Measurements from ENCODE around the gene OR2A14. TPM values are rescaled to one million over a fixed set of nuclear protein-coding genes. Genes with fewer than 3 reads are reported as not detected.
A peak's percentile ranks its signal among the peaks of the same experiment; 100 is the strongest.
"Not testable (repeated sequence)": the region's sequence is repeated elsewhere in the genome, so short reads cannot be mapped to it uniquely, and the experiment has no call there.

OR2A14 gene, protein sequence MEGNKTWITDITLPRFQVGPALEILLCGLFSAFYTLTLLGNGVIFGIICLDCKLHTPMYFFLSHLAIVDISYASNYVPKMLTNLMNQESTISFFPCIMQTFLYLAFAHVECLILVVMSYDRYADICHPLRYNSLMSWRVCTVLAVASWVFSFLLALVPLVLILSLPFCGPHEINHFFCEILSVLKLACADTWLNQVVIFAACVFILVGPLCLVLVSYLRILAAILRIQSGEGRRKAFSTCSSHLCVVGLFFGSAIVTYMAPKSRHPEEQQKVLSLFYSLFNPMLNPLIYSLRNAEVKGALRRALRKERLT
- not detected for polyA plus RNA-seq (ENCODE audit: insufficient read length in 3 of 3)

DNA sequence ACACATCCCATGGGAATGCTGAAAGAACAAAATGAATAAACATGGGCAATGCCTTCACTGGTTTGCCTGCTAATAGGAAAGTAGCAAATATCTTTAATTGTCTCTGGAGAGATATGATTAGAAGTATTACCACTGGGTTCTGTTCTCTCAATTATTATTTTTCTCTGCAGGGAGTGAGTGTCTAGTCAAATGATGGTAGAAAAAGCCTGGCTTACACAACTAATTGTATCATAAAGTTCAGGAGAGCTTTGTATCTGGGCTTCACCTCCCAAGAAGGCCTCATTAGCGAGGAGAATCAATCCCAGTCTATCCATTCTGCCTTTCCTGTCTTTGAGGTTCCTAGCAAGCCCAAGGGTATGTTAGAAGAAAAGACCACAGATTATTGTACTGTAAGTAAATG, at the start of gene OR2A14:
Gene OR2A14, plus strand, starts transcription at position 301 of the 400 bp plus-strand sequence. CDS start 5,937 bp downstream, outside the sequence.
- DNase-seq (ENCODE audit: low read depth in 3 of 3, low spot score in 2 of 3) = no peak

DNA sequence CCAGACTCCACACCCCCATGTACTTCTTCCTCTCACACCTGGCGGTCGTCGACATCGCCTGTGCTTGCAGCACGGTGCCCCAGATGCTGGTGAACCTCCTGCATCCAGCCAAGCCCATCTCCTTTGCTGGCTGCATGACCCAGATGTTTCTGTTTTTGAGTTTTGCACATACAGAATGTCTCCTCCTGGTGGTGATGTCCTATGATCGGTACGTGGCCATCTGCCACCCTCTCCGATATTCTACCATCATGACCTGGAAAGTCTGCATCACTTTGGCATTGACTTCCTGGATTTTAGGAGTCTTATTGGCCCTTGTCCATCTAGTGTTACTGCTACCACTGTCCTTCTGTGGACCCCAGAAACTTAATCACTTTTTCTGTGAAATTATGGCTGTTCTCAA, 48.6 kb upstream of the OR2A14 start:
- no peak for DNase-seq (ENCODE audit: low read depth in 3 of 3, low spot score in 2 of 3)

DNA sequence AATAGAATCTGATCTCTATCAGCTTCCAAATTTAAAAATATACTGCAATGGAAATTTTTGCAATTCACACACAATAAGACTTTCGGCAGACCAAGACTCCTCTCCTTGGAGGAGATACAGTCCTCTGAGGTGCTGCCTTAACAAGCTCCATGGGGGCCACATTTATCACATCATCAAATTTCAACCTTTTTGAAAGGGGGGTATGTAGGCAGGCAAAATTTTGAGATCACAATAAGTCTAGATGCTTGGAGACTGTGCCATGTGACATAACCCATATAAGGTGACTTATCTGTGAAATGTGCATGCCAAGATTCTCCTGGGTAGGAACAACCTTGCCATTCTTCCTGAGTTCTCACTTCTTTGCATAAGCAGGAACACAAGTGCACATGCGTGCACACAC, 37.0 kb upstream of the OR2A14 start, which contains the start of gene OR2A12:
Gene OR2A12, plus strand, starts transcription at position 301 of the 400 bp plus-strand sequence. CDS start 8,830 bp downstream, outside the sequence.
- DNase-seq (ENCODE audit: low read depth in 3 of 3, low spot score in 2 of 3) = no peak

DNA sequence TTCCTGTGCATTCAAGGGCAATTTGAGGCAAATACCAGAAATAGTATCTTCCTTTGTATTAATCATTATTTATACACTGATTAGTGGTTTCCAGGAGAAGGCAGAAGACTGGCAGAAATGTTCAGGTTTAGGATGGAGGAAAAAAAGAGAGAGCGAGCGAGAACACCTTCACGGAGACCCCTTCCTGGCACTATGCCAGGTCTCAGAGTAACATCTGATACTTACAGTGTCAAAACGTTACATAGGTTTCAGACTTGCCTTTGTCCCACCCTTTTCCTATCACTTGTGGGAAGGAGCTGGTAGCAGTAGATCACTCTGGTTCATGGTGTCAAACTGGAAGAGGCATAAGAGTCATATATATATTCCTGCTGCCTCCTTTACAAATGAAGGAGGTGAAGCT, 36.2 kb upstream of the OR2A14 start:
- no peak for DNase-seq (ENCODE audit: low read depth in 3 of 3, low spot score in 2 of 3)

DNA sequence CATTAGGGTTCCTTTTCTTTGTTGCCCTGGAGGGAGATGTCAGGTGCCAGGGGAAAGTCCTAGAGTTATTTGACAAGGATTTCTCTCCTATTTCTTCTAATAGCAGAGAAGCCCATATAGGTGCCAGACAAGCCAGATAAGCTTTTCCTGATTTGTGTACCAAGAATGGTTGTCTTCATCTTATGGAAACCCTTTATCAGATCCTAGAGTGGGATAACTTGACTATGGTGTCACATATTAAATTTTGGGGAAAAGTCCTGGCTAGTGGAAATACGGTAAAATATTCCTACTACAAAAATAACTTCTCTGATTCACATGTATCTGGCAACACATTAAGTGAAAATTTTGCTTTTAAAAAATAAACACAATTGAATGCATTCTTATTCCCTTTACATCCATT, 35.7 kb upstream of the OR2A14 start:
- no peak for DNase-seq (ENCODE audit: low read depth in 3 of 3, low spot score in 2 of 3)

DNA sequence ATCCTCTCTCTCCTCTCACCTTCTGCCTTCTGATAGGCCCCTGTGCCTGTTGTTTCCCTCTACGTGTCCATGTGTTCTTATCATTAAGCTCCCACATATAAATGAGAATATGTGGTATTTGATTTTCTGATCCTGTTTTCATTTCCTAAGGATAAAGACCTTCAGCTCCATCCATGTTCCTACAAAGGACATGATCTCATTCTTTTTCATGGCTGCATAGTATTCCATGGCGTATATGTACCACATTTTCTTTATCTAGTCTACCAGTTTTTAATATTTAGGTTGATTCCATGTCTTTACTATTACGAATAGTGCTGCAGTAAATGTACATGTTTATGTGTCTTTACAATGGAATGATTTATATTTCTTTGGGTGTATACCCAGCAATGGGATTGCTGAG, 32.3 kb upstream of the OR2A14 start:
- DNase-seq (ENCODE audit: low read depth in 3 of 3, low spot score in 2 of 3) = no peak

DNA sequence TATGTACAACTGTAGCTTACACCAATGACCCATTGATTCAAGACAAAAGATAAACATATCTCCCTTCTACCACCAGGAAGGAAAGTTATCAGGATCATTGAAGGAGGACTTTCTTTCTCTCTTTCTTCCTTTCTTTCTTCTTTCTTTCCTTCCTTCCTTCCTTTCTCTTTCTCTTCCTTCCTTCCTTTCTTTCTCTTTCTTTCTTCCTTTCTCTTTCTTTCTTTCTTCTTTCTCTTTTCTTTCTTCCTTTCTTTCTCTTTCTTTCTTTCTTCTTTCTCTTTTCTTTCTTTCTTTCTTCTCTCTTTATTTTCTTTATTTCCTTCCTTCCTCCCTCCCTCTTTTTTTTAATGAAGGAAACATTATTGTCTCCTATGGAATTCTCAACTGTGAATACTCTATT, 24.2 kb upstream of the OR2A14 start:
- DNase-seq (ENCODE audit: low read depth in 3 of 3, low spot score in 2 of 3) = no peak

DNA sequence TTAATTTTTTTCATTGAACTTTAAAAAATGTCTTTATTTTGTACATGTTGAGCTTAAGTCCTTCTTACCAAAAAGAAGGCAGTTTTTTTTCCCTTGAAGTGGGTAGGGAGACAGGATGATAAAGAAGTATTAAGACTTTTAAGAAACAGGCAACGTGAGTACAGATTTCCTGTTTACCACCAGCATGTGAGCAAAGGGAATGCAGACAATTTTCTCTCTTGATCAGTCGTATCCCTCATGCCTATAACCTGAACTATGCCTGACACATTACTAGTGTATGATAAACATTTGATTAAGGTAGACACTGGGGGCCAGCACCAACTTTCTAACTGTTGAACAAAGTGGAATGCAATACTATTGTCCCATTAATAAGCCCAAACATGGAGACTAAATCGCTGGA, 22.4 kb upstream of the OR2A14 start:
- no peak for DNase-seq (ENCODE audit: low read depth in 3 of 3, low spot score in 2 of 3)

DNA sequence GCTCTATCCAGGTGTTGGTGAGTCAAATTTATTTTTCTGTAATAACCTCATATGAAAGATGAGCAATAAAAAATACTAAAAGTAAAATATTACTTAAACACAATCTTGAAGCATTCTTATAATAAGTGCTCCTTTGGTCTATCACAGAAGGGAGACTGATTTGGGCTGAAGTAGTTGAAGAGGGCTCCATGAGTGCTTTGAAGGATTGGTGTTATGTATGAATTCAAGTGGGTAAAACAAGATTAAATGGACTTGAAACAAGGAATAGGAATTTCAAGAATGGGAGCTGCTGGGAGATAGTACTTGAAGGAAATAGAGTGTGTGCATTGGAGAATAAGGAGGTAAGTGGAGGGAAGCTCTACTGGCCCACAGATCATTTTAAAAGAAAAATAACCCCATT, 20.9 kb upstream of the OR2A14 start:
- DNase-seq (ENCODE audit: low read depth in 3 of 3, low spot score in 2 of 3) = no peak

DNA sequence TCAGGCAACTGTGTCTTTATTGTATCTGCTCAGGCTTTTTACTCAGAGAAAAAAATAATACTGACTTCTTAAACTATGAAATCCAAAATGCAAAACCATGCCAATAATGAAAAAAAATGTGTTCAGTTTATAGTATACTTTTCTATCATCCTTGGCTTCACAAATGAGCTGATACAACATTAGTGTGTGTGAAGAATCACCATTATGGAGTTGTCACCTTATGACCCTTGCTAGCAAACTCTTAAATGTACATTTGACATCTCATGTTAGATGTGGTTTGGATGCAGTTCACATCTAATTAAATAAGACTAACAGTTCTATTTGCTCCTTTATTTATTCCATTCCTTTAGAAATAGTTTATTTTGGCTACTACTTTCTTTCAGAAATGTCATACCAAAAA, 17.8 kb upstream of the OR2A14 start:
- DNase-seq (ENCODE audit: low read depth in 3 of 3, low spot score in 2 of 3) = no peak

DNA sequence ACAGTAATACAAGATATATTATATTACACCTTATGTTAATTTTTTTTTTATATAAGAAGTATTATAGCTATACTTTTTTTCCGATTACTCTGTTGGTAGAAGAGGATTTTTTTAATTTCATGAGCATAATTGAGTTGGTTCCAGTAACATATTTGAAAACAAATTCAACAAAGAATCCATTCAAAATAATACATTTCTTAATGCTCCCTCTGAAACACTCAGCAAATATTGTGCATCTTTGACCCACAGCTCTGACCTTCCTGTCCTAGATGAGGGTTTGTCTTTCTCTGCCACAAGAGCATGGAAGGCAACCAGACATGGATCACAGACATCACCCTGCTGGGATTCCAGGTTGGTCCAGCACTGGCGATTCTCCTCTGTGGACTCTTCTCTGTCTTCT, 13.7 kb upstream of the OR2A14 start, which contains the start of gene OR2A2:
Gene OR2A2, plus strand, starts transcription at position 301 of the 400 bp plus-strand sequence. Its CDS starts 0 bp downstream, at position 301.
- no peak for DNase-seq (ENCODE audit: low read depth in 3 of 3, low spot score in 2 of 3)

DNA sequence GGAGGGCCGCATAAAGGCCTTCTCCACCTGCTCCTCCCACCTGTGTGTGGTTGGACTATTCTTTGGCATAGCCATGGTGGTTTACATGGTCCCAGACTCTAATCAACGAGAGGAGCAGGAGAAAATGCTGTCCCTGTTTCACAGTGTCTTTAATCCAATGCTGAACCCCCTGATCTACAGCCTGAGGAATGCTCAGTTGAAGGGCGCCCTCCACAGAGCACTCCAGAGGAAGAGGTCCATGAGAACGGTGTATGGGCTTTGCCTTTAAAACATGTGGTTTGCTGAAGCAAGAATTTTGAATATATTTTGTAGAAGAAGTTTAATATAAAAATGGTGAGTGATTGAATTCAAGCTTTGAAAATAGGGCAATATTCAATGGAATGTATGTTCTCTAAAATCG, 12.7 kb upstream of the OR2A14 start:
- DNase-seq (ENCODE audit: low read depth in 3 of 3, low spot score in 2 of 3) = no peak

DNA sequence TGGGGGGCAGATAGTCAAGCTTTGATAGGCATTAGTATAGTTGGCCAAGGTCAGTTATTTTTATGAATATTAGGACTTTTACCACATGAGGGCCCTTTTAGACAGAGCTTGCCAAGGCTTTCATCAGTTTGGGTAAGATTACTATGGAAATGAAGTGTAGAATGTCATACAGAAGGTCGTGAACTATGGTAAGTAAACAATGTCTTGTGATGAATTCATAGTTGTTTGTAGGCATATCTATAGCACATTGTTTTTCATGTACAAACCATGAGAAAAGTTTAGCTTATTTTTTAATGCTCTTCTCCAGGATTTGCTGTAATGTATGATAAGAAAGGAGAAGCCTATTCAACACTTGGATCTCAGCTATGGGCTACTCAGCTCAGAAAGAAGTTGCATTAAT, 9.3 kb upstream of the OR2A14 start:
- DNase-seq (ENCODE audit: low read depth in 3 of 3, low spot score in 2 of 3) = no peak

DNA sequence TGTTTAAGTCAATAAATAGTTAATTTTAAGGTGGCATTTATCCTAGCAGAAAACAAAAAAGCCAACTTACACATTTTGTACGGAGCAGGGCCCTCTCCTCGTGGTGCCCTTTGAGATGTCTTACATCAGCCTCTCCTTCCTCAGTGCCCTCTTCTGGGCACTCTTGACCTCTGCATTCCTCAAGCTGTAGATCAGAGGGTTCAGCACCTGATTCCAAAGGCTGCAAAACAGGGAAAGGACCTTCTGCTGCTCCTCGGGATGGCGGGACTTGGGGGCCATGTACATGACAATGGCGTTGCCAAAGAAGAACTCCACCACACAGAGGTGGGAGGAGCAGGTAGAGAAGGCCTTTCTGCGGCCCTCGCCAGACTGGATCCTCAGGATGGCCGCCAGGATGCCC, 4.6 kb upstream of the OR2A14 start:
- no peak for DNase-seq (ENCODE audit: low read depth in 3 of 3, low spot score in 2 of 3)

DNA sequence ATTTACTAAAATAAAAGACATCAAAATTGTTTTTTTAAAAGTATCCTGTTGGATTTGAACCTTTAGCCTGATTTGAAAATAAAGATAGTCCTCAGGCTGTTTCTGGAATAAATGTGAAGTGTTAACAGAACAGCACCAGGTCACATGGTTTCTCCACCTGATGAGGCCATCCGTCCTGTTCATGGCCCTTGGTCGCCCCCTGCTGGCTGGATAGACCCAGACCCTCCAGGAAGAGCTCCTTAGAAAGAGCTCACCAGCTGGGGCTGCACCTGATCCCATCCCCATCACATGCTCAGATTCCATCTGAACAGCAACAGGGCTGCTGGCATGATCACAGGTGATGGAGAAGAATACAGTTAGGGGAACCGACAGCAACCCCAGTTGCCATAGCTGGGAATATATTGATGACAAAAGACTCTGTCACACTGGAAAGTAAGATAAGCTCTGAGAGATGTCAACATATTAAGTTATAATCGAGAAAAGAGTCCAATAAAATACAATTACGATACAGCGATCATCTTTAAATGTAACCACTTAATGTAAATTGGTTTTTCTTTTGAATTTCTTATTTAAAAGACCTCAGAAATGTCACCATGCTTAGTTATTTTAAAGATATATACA, 4.8 kb downstream of the OR2A14 start:
- DNase-seq (ENCODE audit: low read depth in 3 of 3, low spot score in 2 of 3) = peak; percentile 41 to 53 (median 43)

DNA sequence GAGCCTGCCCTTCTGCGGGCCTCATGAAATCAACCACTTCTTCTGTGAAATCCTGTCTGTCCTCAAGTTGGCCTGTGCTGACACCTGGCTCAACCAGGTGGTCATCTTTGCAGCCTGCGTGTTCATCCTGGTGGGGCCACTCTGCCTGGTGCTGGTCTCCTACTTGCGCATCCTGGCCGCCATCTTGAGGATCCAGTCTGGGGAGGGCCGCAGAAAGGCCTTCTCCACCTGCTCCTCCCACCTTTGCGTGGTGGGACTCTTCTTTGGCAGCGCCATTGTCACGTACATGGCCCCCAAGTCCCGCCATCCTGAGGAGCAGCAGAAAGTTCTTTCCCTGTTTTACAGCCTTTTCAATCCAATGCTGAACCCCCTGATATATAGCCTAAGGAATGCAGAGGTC, 6.6 kb downstream of the OR2A14 start:
- DNase-seq (ENCODE audit: low read depth in 3 of 3, low spot score in 2 of 3) = not testable (repeated sequence)

DNA sequence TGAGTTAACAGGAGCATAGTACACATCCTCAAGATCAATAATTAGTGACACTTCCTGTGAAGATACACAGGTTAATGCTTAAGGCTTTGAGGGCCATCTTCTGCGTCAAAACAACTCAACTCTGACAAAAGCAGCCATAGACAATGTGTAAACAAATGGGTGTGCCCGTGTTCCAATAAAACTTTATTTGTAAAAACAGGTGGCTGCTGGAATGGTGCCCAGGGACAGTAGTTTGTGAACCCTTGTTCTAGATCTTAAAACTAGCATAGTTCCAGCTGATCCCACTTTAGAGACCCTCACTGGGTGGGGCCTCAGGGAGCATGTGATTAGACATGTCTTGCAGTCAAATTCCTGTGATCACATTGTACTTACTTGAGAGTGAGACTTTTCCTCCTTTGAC, 7.8 kb downstream of the OR2A14 start:
- no peak for DNase-seq (ENCODE audit: low read depth in 3 of 3, low spot score in 2 of 3)

DNA sequence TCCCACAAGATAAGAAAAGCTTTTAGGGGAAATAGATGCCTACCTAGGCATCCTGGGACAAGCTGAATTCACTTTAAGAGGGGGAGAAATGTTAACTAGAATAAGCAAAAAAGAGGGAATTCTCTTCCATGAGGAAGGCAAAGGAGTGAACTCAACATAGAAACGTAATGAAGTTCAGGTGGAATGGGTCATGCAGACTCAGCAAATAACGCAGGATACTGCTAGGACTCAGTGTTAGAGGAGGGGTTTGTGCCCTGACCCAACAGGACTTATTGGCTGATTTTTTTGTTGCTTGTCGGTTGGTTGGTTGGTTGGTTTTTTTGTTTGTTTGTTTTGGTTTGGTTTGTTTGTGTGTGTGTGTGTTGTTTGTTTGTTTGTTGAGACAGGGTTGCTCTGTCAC, 9.3 kb downstream of the OR2A14 start:
- DNase-seq (ENCODE audit: low read depth in 3 of 3, low spot score in 2 of 3) = no peak

DNA sequence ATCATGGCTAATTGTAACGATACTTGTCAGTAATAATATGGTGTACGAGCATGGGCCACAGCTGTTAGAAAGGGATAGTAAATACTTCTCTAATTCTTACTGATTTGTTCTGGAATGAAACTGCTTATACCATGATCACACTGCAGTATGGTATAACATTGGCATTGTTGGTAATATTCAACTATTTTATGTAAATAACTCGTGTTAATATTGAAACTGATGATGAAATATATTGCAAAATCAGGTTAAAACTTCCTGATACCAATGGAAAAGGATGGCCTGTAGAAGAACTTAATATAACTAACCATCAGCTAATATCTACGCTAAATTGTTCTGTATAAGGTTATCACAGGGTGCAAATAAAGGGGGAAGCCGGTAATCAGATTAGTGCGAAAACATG, 10.3 kb downstream of the OR2A14 start:
- DNase-seq (ENCODE audit: low read depth in 3 of 3, low spot score in 2 of 3) = no peak

DNA sequence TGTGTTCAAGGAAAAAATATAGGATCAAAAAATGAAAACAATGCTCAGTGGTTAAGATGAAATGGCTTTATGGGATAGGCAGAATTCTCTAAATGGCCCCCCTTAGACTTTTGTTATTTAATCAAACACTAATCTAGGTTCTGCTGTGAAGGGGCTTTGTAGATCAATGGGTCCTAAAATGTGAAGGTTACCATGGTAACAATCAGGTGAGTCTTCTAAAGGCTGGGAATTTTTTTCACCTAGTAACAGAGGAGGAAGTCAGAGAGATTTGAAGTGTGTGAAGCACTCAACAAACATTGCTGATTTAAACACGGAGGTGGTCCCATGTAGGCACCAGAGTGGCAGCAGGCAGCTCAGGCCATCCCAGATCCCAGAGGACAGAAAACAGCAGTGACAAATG, 11.1 kb downstream of the OR2A14 start:
- no peak for DNase-seq (ENCODE audit: low read depth in 3 of 3, low spot score in 2 of 3)

DNA sequence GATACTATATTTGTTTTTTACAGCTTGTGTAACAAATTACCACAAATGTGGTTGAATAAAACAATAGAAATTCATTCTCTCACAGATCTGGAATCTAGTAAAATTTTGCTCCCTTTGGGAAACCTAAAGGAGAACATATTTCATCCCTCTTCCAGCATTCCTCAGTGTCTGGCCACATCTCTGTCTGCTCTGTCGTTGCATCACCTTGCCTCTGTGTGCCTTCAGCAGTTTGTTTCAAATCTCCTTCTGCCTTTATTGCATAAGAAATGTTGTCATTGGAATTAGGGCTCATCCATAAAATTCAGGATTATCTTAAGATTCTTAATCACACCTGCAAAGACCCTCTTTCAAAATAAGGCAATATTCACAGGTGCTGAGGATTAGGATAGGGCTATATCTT, 14.5 kb downstream of the OR2A14 start:
- DNase-seq (ENCODE audit: low read depth in 3 of 3, low spot score in 2 of 3) = no peak

DNA sequence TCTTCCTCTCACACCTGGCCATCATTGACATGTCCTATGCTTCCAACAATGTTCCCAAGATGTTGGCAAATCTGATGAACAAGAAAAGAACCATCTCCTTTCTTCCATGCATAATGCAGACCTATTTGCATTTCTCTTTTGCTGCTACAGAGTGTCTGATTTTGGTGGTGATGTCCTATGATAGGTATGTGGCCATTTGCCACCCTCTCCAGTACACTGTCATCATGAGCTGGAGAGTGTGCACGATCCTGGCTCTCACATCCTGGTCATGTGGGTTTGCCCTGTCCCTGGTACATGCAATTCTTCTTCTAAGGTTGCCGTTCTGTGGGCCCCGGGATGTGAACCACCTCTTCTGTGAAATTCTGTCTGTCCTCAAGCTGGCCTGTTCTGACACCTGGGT, 19.2 kb downstream of the OR2A14 start:
- DNase-seq (ENCODE audit: low read depth in 3 of 3, low spot score in 2 of 3) = no peak
